ENCODE results near the gene TOMM20L.

The TOMM20L gene

DNA sequence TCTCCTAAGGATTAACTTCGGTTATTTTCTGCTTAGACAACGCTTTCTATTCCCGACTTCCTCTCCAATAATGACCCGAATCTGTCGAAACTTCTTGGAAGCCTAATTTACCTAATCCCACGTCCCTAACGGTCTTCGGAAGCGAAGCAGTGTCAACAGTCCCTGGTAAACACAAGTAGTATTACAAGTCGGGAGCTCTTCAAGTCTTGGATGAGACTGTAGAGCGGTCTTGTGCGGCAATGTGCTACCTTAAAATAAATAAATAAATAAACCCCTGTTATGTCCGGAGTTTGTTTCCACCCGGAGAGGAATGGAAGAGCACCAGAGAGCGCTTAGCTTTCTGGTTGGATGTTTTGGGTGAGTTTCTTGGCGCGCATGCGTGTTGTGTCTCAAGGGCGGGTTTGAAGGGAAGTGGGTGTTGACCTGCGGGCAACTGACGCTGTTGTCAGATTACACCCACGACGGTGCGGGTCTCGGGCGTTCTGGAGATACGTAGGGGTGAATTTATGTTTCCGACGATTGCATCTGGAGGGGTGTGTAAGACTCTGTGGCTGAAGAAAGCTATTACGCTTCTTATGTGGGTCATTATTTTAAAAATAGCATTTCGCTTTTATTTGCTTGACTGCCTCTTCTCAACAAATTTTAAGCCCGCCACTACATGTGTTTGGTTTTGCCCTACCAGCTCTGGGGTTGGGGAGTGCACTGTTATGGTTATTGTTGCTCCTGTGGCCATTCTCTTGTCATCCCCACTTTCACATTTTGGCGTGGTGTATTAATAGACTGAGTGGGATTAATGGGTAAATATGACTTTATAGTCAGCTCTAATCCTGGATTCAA is 31.8 kb downstream of the TOMM20L start, which contains the start of the genes KIAA0586 and TIMM9:
KIAA0586 (plus strand) TSS at position 439 of the 837 bp plus-strand sequence. CDS start 546 bp downstream, outside the sequence.
TIMM9 (minus strand) TSS at position 251 of the 837 bp plus-strand sequence. CDS start 15,586 bp downstream, outside the sequence.
- DNase-seq, result peak; percentile 99

DNA sequence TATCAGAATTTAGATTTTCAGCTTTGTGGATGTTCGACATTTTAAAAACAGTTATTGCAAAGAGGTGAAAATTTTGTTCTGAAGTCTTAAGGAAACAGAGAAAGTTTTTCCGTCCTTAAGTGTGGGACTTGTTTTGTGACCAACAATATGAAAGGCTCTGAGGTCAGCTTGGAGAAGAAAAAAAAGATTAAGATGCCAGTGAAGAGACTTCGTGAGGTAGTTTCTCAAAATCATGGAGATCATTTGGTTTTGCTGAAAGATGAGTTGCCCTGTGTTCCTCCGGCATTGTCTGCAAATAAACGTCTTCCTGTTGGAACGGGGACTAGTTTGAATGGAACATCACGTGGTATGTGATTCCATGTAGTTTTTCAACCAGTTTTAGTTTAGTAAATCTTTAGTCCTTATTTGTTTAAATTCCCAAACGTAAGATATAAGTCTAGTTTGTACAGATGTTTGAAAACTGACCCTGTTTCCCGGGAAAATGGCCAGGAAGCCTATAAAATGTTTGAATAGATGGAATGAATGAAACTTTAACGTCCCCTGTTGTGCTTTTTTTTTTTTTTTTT is 32.5 kb downstream of the TOMM20L start:
- DNase-seq, result peak; percentile 56

DNA sequence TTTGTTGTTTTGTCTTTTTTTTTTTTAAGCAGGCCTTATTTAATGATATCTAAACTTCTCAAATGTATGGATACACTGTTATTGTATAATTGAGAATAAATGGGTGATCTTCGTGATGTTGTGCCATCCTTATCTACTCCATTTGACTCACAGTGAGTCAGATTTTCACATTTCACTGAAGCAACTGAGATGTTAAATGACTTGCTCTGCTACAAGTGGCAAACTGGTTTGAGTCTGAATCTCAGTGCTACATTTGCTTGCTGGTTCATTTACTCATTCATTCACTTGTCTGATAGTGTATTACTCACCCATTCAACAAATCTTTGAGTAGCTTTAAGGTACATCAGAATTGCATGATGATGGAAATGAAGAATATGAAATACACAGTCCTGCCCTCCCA is 34.4 kb downstream of the TOMM20L start:
- DNase-seq, result peak; percentile 28

DNA sequence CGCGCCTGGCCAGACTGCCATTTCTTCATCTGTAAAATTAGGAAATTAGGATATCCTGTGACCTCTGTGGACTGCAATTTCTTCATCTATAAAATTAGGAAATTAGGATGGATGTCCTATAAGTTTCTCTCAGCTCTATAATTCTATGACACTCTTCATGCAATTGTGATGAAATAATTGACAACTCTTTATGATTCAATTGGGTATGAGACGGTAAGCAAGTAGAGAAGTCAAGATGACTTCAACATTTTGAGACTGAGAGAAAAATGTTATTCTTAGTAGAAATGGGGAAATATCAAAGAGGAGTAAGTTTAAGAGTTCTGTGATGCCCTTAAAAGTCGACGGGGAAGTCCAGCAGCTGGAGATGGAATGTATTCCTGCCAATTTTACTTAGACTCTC is 43.7 kb downstream of the TOMM20L start:
- DNase-seq, result no peak

DNA sequence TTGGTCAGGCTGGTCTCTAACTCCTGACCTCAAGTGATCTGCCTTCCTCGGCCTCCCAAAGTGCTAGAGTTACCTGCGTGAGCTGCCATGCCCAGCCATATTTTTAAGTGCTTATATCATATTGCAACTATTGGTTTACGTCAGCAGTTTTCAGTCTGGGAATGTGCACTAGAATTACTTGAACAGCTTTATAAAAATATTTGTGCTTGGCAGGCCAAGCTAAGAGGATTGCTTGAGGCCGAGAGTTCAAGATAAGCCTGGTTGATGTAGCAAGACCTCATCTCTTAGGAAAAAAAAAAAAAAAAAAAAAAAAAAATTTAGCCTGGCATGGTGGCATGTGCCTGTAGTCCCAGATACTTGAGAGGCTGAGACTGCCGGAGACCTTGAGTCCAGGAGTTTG is 48.9 kb downstream of the TOMM20L start:
- no peak for DNase-seq

DNA sequence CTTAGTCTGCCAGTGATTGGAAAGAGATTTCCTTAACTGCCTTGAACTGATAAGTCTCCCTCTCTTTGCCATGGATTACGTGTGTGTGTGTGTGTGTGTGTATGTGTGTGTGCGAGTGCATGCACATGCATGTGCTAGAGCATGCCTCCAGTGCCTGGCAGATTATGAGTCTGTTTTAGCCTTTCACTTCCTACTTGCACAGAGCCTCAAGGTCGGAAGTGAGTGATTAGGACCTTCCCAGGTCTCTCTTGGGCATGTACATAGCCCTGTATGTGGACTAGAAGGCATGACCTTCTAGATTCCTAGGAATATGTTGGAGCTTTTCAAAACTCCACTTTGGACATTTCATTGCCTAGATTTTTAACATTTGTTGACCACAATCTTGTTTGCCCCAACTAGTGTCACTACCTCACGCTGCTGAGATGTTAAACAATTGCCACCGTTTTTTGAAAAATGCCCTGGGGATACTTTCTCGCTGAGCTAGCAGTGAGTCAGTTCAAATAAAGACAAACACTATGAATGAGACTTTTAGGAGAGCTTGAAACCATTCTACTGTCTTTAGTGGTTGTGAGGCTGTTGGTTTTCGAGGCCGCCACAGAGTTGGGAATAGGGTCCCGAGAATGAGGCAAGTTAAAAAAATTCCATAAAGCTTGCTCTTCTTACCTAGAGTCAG is 60.0 kb downstream of the TOMM20L start:
- DNase-seq, result no peak
